Stomach smooth muscle (tissue), 2 donors: ENCODE measurements around the gene KIF1B.
"Not testable (repeated sequence)": the region's sequence is repeated elsewhere in the genome, so short reads cannot be mapped to it uniquely, and the experiment has no call there.

Source experiments
- H3K27ac ChIP-seq: one replicate; pipeline ENCODE4 v1.7.0; 2013; ENCODE audit warnings: mild to moderate bottlenecking, low read length, inconsistent platforms
- H3K27me3 ChIP-seq, 2 donors: one replicate each; pipeline ENCODE4 v1.7.0; 2013; ENCODE audit warnings: low read length in 2 of 2; ENCODE audit not compliant: insufficient read depth in 2 of 2, control insufficient read depth in 1 of 2
- H3K36me3 ChIP-seq, 2 donors: one replicate each; pipeline ENCODE4 v1.7.0; 2013; ENCODE audit warnings: low read length in 2 of 2; ENCODE audit not compliant: control insufficient read depth in 2 of 2, insufficient read depth in 2 of 2
- H3K4me1 ChIP-seq: one replicate; pipeline ENCODE4 v1.7.0; 2013; ENCODE audit warnings: low read length; ENCODE audit not compliant: control insufficient read depth, insufficient read depth
- H3K4me3 ChIP-seq, 2 donors: one replicate each; pipeline ENCODE4 v1.7.0; 2013; ENCODE audit warnings: low read length in 2 of 2
- H3K9ac ChIP-seq, 2 donors: one replicate each; pipeline ENCODE4 v1.7.0; 2013; ENCODE audit warnings: low read length in 2 of 2, mild to moderate bottlenecking in 1 of 2
- H3K9me3 ChIP-seq, 2 donors: one replicate each; pipeline ENCODE4 v1.7.0; 2013; ENCODE audit warnings: low read length in 2 of 2; ENCODE audit not compliant: control insufficient read depth in 2 of 2
- donor health status: healthy.
- donor health status: Pancreatic carcinoma.

KIF1B gene

GRCh38 chr1:10353693-10354092, 143.3 kb downstream of the KIF1B start:
- no peak overlapping the region for H3K27ac ChIP-seq
- no peaks in the 10 kb centered on the region for H3K9me3 ChIP-seq
- H3K9ac ChIP-seq: no peak overlapping the region
- peaks cover 18 to 25% of the 10 kb centered on the region in 2 donors for H3K36me3 ChIP-seq
- H3K4me1 ChIP-seq: no peaks in the 10 kb centered on the region
- no peaks in the 10 kb centered on the region for H3K27me3 ChIP-seq
- H3K4me3 ChIP-seq: no peak overlapping the region

- H3K27me3 ChIP-seq: no peaks in the 10 kb centered on the region
- no peak overlapping the region for H3K9ac ChIP-seq
- H3K9me3 ChIP-seq: no peaks in the 10 kb centered on the region
- H3K27ac ChIP-seq: no peak overlapping the region
- peaks cover 18 to 20% of the 10 kb centered on the region in 2 donors for H3K36me3 ChIP-seq
- no peak overlapping the region for H3K4me3 ChIP-seq
- H3K4me1 ChIP-seq: peaks cover 5% of the 10 kb centered on the region
These were observed 149.7 kb downstream of the KIF1B start for GRCh38 chr1:10360045-10360444.

GRCh38 chr1:10361515-10361914, 151.1 kb downstream of the KIF1B start:
- H3K27me3 ChIP-seq: no peaks in the 10 kb centered on the region
- no peak overlapping the region for H3K9ac ChIP-seq
- H3K4me3 ChIP-seq: no peak overlapping the region
- H3K9me3 ChIP-seq: no peaks in the 10 kb centered on the region
- peaks cover 5% of the 10 kb centered on the region for H3K4me1 ChIP-seq
- no peak overlapping the region for H3K27ac ChIP-seq
- peaks cover 29 to 32% of the 10 kb centered on the region in 2 donors for H3K36me3 ChIP-seq

GRCh38 chr1:10368194-10368593, 157.8 kb downstream of the KIF1B start:
- H3K27me3 ChIP-seq: no peaks in the 10 kb centered on the region
- no peak overlapping the region for H3K27ac ChIP-seq
- H3K9ac ChIP-seq: no peak overlapping the region
- H3K9me3 ChIP-seq: no peaks in the 10 kb centered on the region
- no peaks in the 10 kb centered on the region for H3K4me1 ChIP-seq
- H3K4me3 ChIP-seq: no peak overlapping the region
- peaks cover 36 to 41% of the 10 kb centered on the region in 2 donors for H3K36me3 ChIP-seq

GRCh38 chr1:10374442-10374860, 164.1 kb downstream of the KIF1B start:
- Histone ChIP-seq H3K27ac (no peak overlapping the region), H3K36me3 (peaks cover 35 to 58% of the 10 kb centered on the region in 2 donors)

GRCh38 chr1:10377365-10378029, 167.1 kb downstream of the KIF1B start:
- not testable (repeated sequence) for H3K27me3 ChIP-seq, H3K9ac ChIP-seq, H3K4me1 ChIP-seq, H3K9me3 ChIP-seq, H3K4me3 ChIP-seq
- Histone ChIP-seq H3K36me3 (peaks cover 22 to 52% of the 10 kb centered on the region in 2 donors), H3K27ac (peak overlapping the region; percentile 55)

More at GRCh38 chr1:10374442-10374860, 164.1 kb downstream of the KIF1B start:
- Histone ChIP-seq H3K4me3 (no peak overlapping the region), H3K9ac (no peak overlapping the region), H3K9me3 (no peaks in the 10 kb centered on the region), H3K4me1 (peaks cover 2% of the 10 kb centered on the region), H3K27me3 (no peaks in the 10 kb centered on the region)

GRCh38 chr1:10378081-10378841, 167.9 kb downstream of the KIF1B start:
- Histone ChIP-seq H3K9me3 (no peaks in the 10 kb centered on the region), H3K27ac (peak overlapping the region; percentile 55), H3K4me1 (peaks cover 8% of the 10 kb centered on the region), H3K9ac (peak overlapping the region in 1 of 2 donors; percentile 21), H3K27me3 (no peaks in the 10 kb centered on the region), H3K36me3 (peaks cover 22 to 52% of the 10 kb centered on the region in 2 donors), H3K4me3 (no peak overlapping the region)

GRCh38 chr1:10379101-10379620, 168.8 kb downstream of the KIF1B start:
- peaks cover 18 to 44% of the 10 kb centered on the region in 2 donors for H3K36me3 ChIP-seq
- no peak overlapping the region for H3K27ac ChIP-seq
- H3K9me3 ChIP-seq: no peaks in the 10 kb centered on the region
- H3K27me3 ChIP-seq: no peaks in the 10 kb centered on the region
- H3K9ac ChIP-seq: no peak overlapping the region
- peaks cover 8% of the 10 kb centered on the region for H3K4me1 ChIP-seq
- H3K4me3 ChIP-seq: no peak overlapping the region

- H3K4me3 ChIP-seq: no peak overlapping the region
- H3K9me3 ChIP-seq: no peaks in the 10 kb centered on the region
- no peak overlapping the region for H3K27ac ChIP-seq
- peaks cover 8% of the 10 kb centered on the region for H3K4me1 ChIP-seq
- H3K27me3 ChIP-seq: no peaks in the 10 kb centered on the region
- H3K36me3 ChIP-seq: peaks cover 18 to 42% of the 10 kb centered on the region in 2 donors
- H3K9ac ChIP-seq: no peak overlapping the region
These were observed 169.3 kb downstream of the KIF1B start for GRCh38 chr1:10379676-10380075.

- Histone ChIP-seq H3K9me3 (no peaks in the 10 kb centered on the region), H3K27ac (no peak overlapping the region), H3K27me3 (no peaks in the 10 kb centered on the region), H3K9ac (no peak overlapping the region), H3K4me1 (peaks cover 8% of the 10 kb centered on the region), H3K4me3 (no peak overlapping the region), H3K36me3 (peaks cover 15 to 33% of the 10 kb centered on the region in 2 donors)
These were observed 170.4 kb downstream of the KIF1B start for GRCh38 chr1:10380594-10381275.
